ENCODE data around the gene TRAF3IP1.

DNA sequence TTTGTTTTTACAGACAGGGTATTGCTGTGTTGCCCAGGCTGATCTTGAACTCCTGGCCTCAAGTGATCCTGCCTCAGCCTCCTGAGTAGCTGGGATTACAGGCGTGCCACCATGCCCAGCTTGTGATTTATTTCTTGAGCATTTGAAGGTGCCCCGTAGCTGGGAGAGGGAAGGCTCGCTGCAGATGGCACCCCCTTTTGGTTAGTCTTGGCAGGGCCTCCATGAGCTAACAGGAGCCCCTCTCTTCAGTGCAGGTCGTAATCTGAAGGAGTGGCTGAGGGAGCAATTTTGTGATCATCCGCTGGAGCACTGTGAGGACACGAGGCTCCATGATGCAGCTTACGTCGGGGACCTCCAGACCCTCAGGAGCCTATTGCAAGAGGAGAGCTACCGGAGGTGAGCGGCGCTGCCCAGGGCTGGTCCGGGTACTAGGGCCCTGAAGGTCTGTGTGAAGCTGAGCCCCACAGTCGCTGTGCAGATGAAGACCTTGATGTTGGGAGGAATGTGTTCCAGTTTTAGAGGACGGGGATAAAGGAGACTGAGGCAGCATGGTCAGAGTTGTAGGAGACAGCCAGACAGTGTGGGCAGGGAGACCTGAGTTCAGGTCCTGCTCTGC, 113.1 kb downstream of the TRAF3IP1 start:
- TF ChIP-seq, protein P1, sequence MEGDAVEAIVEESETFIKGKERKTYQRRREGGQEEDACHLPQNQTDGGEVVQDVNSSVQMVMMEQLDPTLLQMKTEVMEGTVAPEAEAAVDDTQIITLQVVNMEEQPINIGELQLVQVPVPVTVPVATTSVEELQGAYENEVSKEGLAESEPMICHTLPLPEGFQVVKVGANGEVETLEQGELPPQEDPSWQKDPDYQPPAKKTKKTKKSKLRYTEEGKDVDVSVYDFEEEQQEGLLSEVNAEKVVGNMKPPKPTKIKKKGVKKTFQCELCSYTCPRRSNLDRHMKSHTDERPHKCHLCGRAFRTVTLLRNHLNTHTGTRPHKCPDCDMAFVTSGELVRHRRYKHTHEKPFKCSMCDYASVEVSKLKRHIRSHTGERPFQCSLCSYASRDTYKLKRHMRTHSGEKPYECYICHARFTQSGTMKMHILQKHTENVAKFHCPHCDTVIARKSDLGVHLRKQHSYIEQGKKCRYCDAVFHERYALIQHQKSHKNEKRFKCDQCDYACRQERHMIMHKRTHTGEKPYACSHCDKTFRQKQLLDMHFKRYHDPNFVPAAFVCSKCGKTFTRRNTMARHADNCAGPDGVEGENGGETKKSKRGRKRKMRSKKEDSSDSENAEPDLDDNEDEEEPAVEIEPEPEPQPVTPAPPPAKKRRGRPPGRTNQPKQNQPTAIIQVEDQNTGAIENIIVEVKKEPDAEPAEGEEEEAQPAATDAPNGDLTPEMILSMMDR (IDR thresholded peaks at IDR 0.05), result no peak
- TF ChIP-seq POLR2A (IDR thresholded peaks at IDR 0.05), result no peak
